GM19463 (cell line): ENCODE data around the gene PTP4A1.
"Not testable (repeated sequence)": the region's sequence is repeated elsewhere in the genome, so short reads cannot be mapped to it uniquely, and the experiment has no call there.

Experiments used
- ATAC-seq: cut with Tn5 transposase; IDR thresholded peaks from one replicate; pipeline ENCODE4 v1.9.1; 2021; ENCODE audit warnings: mild to moderate bottlenecking, moderate library complexity; ENCODE audit not compliant: unreplicated experiment

Gene PTP4A1

DNA sequence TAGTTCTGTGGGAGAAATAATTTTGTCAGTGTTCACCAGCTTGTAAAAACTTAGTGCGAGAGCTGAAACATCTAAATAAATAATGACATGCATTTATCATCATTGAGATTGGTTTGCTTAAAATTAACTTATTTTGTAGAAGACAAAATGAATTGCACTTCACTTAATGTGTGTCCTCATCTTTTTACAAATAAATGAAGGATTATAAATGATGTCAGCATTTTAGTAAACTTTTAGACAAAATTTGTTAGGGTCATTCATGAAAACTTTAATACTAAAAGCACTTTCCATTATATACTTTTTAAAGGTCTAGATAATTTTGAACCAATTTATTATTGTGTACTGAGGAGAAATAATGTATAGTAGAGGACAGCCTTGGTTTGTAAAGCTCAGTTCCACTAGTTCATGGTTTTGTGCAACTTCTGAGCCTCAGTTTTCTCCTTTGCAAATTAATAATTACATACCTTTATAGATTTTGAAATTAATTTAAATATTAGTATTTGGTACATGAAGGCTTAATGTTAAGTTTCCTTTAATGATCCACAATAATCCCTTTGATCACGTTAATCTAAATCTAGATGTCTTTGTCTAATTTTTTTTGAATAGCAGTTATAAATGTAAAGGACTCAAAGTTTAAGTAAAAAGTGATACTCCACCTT lies 9.2 kb downstream of the PTP4A1 start:
- ATAC-seq: no peak

GRCh38 chr6:63582579-63583231 lies 10.4 kb downstream of the PTP4A1 start:
- no peak for ATAC-seq

DNA sequence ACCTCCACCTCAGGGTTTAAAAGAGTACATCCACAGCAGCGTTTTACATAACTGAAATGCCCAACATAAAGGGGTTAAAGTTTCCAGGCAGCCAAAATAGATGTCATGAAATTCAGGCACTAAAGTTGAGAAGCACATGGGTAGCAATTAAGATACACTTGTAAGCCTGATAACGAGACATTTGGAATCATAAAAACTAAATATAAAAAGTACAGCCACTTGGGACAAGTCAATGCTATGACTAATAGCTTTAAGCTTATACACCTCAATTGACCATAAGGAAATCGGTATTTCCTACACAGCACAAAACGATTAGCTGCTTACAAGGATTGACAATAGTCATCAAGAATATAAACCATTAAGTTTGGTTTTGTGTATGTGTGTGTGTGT lies 11.8 kb downstream of the PTP4A1 start:
- no peak for ATAC-seq

GRCh38 chr6:63584566-63584965 lies 12.3 kb downstream of the PTP4A1 start:
- no peak for ATAC-seq

GRCh38 chr6:63585652-63586051 lies 13.4 kb downstream of the PTP4A1 start:
- not testable (repeated sequence) for ATAC-seq

GRCh38 chr6:63589952-63590411 lies 17.7 kb downstream of the PTP4A1 start:
- no peak for ATAC-seq

DNA sequence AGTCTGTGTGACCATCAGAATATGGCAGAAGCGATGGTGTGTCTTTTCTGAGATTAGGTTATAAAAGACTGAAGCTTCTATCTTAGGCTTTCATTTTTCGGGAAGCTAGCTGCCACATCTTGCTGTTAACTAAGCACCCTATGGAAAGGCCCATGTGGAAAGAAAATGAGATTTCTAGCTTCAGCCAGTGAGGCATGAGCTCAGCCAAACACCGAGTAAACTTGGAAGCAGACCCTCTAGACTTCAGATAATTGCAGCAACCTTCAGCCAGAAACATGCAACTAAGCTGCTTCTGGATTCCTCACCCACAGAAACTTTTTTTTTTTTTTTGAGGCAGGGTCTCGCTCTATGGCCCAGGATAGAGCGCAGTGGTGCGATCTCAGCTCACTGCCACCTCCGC lies 20.6 kb downstream of the PTP4A1 start:
- ATAC-seq: no peak

GRCh38 chr6:63597141-63598048 lies 25.1 kb downstream of the PTP4A1 start:
- ATAC-seq: no peak

DNA sequence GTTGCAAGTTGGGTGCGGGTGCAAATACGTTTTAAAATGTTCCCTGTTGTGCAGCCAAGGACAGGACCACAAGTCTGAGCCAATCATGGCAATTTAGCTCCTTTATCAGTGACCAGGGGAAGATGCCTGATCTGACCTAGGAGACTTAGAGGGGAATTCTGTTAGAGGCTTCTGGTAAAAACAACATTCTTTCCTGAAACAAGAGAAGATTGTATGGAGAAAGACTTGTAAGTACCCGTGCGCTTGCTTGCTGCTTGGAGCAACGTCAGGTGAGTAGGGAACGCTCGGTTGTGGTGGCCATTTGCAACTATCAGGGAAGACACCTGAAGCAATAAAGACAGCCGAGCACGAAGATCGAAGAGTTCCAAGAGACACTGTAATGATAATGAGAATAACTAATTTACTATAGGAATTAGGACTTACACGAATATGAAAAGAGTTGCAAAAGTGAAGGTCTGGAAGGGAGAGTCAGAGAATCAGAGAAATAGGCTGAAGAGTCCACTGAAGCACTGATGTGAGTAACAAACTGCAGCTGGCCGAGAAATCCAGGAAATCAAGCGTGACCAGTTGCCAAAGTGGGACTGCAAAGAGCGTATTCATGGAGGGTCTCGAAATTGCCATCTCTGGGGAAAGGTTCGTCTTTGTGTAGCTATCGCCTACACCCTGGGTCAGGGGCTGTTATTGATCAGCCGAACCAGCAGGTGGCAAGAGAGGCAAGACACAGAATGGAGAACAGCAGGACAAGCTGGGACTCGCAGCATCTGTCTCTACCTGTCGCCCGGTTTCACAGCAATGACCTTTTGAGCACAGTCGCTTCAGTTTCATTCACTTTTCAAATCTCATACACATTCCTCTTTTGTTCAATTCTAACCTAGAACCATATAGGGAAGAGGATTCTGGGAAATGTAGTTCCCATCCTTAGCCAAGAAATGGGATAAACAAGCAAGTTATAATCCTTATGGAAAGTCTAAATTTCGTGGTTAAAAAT lies 26.1 kb downstream of the PTP4A1 start:
- ATAC-seq: peak; percentile 100

GRCh38 chr6:63599243-63599642 lies 27.0 kb downstream of the PTP4A1 start:
- no peak for ATAC-seq

- ATAC-seq: no peak
Measured at GRCh38 chr6:63600136-63600535, 27.9 kb downstream of the PTP4A1 start.

- no peak for ATAC-seq
Measured at GRCh38 chr6:63609231-63609630, 37.0 kb downstream of the PTP4A1 start.

GRCh38 chr6:63610944-63611343 lies 38.7 kb downstream of the PTP4A1 start:
- peak; percentile 61 for ATAC-seq

GRCh38 chr6:63611560-63611959 lies 39.3 kb downstream of the PTP4A1 start:
- ATAC-seq: no peak

DNA sequence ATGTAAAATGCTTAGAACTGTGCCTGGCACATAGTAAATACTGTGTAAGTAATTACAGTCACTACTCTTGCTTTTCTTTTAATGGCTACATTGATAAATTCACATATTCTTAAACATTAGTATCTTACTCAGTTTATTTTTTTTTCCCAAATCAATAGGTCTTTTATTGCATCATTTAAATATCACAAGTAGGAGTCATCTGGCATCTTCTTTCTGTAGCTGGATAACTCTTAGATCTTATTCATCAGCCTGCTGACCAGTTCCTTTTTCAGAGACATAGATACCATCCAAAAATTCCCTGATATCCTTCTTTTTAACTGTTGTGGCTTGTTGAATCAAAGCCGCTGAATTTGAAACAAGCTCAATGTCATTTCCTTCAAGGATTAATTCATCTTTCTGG lies 43.3 kb downstream of the PTP4A1 start:
- ATAC-seq: no peak
